ENCODE data around the gene KRT79. TPM values are rescaled to one million over a fixed set of nuclear protein-coding genes. Genes with fewer than 3 reads are reported as not detected.
A peak's percentile ranks its signal among the peaks of the same experiment; 100 is the strongest.

KRT79 gene
- total RNA-seq, 1 experiment from 2014 or later = not detected

DNA sequence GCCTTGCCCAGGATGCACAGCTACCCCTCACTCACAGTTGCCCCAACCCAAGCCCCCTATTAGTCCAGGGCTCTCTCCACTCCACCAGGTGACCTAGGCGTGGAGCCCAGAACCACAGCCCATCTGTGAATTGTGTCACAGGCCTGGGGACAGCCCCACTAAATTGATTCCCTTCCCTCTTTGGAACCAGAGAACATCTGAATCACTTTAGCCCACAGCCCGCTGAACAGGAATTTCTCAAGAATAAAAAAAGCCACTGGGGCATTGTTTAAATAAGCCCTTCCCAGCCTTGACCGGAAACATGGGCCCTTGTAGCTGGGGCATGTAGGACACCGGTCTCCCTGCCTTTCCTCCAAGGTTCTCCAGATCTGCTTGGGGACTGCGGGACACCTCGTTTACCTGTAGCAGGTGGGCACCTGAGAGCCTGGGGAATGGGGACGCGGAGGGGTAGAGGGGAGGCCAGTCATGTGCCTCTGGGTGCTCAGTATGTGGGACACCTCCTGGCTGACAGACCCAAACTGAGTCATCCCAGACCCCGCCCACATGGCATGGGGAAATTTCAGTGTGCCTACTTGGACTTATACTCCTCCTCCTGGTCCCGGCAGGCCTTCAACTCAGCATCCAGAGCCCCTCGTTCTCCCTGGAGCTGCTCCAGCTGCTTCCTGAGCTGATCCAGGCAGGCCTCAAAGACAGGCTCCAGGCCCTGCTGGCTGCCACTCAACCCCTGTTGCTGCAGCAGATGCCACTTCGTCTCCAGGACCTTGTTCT lies 13.4 kb upstream of the KRT79 start:
- POLR2A ChIA-PET = no interaction called here
- BruUV-seq (replicated peaks) = no TSS peak
- ATAC-seq = 0 out of 2 replicates have a peak, but pooled peaks have one; percentile 26
- H3K4me1 ChIP-seq (ENCODE audit: control insufficient read depth, insufficient read depth, low read length) = no peaks in the 10 kb centered on the region
- H3K27me3 ChIP-seq (ENCODE audit: control insufficient read depth, insufficient read depth, low read length) = no peaks in the 10 kb centered on the region
- H3K27ac ChIP-seq (ENCODE audit: low read length) = no peak overlapping the region
- CTCF ChIA-PET = no interaction called here
- H3K4me3 ChIP-seq (ENCODE audit: low read depth in 2 of 2, low read length in 2 of 2) = no peak overlapping the region
- intact Hi-C loops (cut with micrococcal nuclease; ENCODE audit: unreplicated experiment) (no loop called here), in situ Hi-C loops (cut with HindIII; ENCODE audit: low pct_unique_long_range_greater_than_20kb, low sequenced_read_pairs) (no loop called here)
- H3K9me3 ChIP-seq (ENCODE audit: control insufficient read depth, insufficient read depth, low read depth, low read length) = no peaks in the 10 kb centered on the region
- DNase-seq (ENCODE audit: low read depth, low spot score) = no peak
- H3K36me3 ChIP-seq (ENCODE audit: control insufficient read depth, insufficient read depth, low read length) = no peaks in the 10 kb centered on the region
- TF ChIP-seq, protein P1, sequence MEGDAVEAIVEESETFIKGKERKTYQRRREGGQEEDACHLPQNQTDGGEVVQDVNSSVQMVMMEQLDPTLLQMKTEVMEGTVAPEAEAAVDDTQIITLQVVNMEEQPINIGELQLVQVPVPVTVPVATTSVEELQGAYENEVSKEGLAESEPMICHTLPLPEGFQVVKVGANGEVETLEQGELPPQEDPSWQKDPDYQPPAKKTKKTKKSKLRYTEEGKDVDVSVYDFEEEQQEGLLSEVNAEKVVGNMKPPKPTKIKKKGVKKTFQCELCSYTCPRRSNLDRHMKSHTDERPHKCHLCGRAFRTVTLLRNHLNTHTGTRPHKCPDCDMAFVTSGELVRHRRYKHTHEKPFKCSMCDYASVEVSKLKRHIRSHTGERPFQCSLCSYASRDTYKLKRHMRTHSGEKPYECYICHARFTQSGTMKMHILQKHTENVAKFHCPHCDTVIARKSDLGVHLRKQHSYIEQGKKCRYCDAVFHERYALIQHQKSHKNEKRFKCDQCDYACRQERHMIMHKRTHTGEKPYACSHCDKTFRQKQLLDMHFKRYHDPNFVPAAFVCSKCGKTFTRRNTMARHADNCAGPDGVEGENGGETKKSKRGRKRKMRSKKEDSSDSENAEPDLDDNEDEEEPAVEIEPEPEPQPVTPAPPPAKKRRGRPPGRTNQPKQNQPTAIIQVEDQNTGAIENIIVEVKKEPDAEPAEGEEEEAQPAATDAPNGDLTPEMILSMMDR (IDR thresholded peaks at IDR 0.05) = no peak
- TF ChIP-seq POLR2AphosphoS5 (IDR thresholded peaks at IDR 0.05; ENCODE audit: low read depth, low read length) (no peak), SIN3A (IDR thresholded peaks at IDR 0.05; ENCODE audit: borderline replicate concordance, insufficient read depth, low read depth, low read length) (no peak), TCF7L2 (IDR thresholded peaks at IDR 0.05; ENCODE audit: low read depth, low read length) (no peak)
- TF ChIP-seq, protein P2, sequence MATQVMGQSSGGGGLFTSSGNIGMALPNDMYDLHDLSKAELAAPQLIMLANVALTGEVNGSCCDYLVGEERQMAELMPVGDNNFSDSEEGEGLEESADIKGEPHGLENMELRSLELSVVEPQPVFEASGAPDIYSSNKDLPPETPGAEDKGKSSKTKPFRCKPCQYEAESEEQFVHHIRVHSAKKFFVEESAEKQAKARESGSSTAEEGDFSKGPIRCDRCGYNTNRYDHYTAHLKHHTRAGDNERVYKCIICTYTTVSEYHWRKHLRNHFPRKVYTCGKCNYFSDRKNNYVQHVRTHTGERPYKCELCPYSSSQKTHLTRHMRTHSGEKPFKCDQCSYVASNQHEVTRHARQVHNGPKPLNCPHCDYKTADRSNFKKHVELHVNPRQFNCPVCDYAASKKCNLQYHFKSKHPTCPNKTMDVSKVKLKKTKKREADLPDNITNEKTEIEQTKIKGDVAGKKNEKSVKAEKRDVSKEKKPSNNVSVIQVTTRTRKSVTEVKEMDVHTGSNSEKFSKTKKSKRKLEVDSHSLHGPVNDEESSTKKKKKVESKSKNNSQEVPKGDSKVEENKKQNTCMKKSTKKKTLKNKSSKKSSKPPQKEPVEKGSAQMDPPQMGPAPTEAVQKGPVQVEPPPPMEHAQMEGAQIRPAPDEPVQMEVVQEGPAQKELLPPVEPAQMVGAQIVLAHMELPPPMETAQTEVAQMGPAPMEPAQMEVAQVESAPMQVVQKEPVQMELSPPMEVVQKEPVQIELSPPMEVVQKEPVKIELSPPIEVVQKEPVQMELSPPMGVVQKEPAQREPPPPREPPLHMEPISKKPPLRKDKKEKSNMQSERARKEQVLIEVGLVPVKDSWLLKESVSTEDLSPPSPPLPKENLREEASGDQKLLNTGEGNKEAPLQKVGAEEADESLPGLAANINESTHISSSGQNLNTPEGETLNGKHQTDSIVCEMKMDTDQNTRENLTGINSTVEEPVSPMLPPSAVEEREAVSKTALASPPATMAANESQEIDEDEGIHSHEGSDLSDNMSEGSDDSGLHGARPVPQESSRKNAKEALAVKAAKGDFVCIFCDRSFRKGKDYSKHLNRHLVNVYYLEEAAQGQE (IDR thresholded peaks at IDR 0.05; ENCODE audit: insufficient read depth in 1 of 2, low read depth in 2 of 2, low read length in 1 of 2) = no peak

DNA sequence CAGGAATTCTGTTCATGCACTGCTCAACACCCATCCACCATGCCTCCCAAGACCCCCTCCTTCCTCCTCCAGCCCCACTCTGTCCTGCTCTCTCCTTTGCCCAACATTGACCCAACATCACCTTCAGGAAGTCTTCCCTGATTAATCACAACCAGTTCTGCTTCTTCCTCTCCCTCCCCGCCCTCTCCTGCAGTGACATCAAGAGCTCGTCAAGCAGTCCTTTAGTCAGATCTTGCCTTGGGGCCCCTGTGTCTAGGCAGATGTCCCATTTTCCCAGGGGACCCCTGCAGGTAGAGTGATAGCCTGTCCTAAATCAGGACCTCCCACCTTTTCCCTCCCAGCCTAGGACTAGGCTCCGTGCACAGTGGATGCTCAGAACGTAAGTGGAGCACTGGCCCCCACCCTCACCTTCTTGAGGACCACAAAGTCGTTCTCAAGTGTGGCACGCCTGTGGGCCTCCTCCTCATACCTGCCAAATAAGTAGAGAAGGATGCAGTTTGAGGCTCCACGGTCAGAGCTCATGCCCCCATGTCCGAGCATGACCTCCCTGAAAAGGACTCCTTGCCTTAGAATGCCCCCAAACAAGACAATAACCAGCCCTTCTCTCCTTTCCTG lies 12.4 kb upstream of the KRT79 start:
- no peaks in the 10 kb centered on the region for H3K36me3 ChIP-seq (ENCODE audit: control insufficient read depth, insufficient read depth, low read length)
- H3K4me1 ChIP-seq (ENCODE audit: control insufficient read depth, insufficient read depth, low read length) = no peaks in the 10 kb centered on the region
- ChIA-PET POLR2A (no interaction called here), CTCF (no interaction called here)
- TF ChIP-seq POLR2AphosphoS5 (IDR thresholded peaks at IDR 0.05; ENCODE audit: low read depth, low read length) = no peak
- TF ChIP-seq, protein P1 (IDR thresholded peaks at IDR 0.05) = no peak
- TF ChIP-seq TCF7L2 (IDR thresholded peaks at IDR 0.05; ENCODE audit: low read depth, low read length) = no peak
- TF ChIP-seq, protein P2 (IDR thresholded peaks at IDR 0.05; ENCODE audit: insufficient read depth in 1 of 2, low read depth in 2 of 2, low read length in 1 of 2) = no peak
- TF ChIP-seq SIN3A (IDR thresholded peaks at IDR 0.05; ENCODE audit: borderline replicate concordance, insufficient read depth, low read depth, low read length) = no peak
- H3K27ac ChIP-seq (ENCODE audit: low read length) = no peak overlapping the region
- DNase-seq (ENCODE audit: low read depth, low spot score) (no peak), ATAC-seq (no peak)
- H3K4me3 ChIP-seq (ENCODE audit: low read depth in 2 of 2, low read length in 2 of 2) = no peak overlapping the region
- no TSS peak for BruUV-seq (replicated peaks)
- H3K9me3 ChIP-seq (ENCODE audit: control insufficient read depth, insufficient read depth, low read depth, low read length) = no peaks in the 10 kb centered on the region
- H3K27me3 ChIP-seq (ENCODE audit: control insufficient read depth, insufficient read depth, low read length) = no peaks in the 10 kb centered on the region
- in situ Hi-C loops (cut with HindIII; ENCODE audit: low pct_unique_long_range_greater_than_20kb, low sequenced_read_pairs) = no loop called here
- intact Hi-C loops (cut with micrococcal nuclease; ENCODE audit: unreplicated experiment) = no loop called here

All from Panc1 (cell line).